HG02973 (cell line): Measurements from ENCODE around the gene PASK.
A peak's percentile ranks its signal among the peaks of the same experiment; 100 is the strongest.
"Not testable (repeated sequence)": the region's sequence is repeated elsewhere in the genome, so short reads cannot be mapped to it uniquely, and the experiment has no call there.

Source experiments
- ATAC-seq: cut with Tn5 transposase; IDR thresholded peaks from one replicate; pipeline ENCODE4 v1.9.1; 2021; ENCODE audit warnings: moderate library complexity; ENCODE audit not compliant: unreplicated experiment

PASK gene

DNA sequence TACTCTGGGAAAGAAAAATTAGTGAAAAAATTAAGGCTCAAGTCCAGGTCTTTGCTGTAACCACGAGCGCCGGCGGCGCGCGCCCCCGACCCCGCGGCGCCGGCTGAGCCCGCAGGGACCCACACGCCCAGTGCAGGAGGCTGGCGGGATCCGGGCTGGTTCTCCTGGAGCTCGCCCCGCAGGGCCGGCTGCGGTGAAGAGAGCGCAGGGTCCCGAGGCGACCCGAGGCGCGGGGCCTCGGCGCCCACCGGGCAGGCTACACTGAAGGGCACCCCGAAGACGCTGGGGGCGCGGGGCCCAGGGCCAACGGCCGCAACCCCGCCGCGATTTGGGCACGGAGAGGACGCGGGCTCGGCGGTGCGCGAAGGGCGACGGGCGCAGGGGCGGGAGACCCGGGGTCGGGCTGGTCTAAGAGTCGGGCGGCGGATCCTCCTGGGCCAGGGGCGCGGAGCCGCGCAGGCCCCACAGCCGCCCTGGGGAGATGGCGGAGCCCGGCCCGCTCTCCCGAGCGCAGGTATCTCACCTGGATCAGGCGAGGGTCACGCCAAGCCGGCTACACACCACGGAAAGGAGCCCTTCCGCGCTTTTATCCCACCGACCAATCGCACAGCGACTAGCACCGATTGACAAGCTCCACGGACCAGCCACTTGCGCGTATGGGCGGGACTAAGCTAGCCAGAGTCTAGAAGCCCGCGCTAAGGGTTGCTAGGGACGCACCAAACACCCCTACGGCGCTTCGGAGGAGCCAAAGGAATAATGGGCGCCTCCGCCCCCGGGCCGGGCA is at the start of gene PASK:
TSS of gene PASK (minus strand) at position 582 of the 784 bp plus-strand sequence. CDS start 6,440 bp downstream, outside the sequence.
- ATAC-seq, result peak; percentile 71

DNA sequence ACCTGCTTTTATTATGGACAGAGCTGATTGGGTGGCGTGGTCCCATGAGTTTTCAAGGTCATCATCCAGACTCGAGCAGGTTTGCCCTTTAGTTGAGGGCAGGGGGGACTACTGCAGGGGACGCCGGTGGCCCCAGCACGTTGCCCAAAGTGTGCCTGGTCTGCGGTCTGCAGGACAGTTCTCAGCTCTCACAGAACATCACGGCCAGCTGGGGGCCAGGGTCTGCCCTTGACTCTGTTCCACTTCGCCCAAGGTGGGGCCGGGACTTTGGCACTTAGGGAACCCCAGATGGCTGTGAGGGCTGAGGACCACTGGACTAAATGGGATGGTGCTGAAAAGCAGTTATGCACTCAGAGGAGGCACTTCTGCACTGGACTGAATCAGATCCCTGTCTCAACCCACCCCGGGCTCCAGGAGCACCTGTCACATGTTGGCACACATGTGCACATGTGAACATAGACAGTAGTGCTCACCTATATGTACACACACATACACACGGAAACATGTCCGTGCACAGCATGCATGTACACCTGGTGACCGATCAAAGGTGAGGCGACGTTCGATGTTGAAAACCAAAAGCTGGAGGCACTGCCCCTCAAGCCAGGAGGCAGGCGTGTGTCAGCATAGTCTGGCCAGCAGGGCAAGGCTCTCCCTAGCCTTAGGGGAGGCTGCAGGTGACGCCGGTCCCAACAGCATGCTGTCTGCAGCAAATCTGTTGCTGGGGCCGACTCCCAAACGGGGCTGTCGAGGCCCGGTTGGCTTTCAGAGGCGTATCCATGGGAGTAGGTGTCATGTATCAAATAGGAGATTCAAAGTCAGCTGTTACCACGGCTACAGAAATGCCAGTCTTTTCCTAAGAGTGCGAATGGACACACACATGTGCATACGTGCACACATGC is 49.4 kb upstream of the PASK start:
- no peak for ATAC-seq

DNA sequence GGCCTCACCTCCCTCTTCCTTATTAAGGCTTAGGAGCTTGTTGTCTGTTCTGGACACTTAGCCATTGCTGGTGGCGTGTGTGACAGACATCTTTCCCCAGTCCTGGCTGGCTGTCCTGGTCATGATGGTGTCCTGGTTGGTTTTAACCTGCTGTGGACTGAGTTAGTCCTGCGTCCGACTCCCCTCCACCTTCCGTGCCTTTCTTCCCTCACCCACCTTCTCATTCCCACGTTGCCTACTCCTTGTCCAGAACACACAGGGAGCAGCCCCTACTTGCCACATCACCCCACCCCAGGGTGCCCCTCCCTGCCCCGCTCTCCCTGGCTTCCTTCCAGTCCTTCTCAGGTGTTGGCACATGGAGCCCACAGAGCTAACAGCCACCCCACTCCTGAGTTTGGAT is 48.7 kb upstream of the PASK start:
- ATAC-seq, result no peak

DNA sequence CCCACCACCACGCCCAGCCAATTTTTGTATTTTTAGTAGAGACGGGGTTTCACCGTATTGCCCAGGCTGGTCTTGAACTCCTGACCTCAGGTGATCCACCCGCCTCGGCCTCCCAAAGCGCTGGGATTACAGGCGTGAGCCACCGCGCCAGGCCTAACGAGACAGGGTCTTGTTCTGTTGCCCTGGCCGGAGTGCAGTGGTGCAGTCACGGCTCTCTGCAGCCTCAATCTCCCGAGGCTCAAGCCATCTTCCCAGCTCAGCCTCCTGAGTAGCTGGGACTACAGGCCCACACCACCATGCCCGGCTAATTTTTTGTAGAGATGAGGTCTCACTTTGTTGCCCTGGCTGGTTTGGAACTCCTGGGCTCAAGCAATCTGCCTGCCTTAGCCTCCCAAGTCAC is 48.0 kb upstream of the PASK start:
- ATAC-seq, result not testable (repeated sequence)

DNA sequence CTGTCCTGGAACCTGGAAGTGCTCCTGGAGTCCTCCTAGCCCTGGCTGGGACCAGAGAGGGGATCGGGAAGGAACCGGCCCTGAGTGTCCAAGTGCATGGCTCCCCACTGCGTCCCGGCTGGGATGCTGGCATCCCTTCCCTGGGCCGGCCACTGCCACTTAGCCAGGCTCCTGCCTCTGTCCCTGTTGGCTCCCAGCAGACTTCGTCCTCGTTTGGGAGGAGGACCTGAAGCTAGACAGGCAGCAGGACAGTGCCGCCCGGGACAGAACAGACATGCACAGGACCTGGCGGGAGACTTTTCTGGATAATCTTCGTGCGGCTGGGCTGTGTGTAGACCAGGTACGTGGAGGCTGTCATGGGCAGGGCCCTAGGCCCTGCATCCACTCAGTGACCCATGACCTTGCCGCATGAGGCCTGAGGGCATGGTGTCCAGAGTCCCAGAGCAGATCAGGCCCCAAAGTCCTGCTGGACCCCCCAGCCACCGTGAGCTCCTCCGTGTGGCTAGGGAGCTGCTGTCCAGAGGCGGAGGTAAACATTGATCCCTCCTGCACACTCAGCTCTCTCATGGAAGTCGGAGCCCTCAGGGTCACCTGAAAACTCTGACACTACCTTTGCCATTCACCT is 46.3 kb upstream of the PASK start:
- no peak for ATAC-seq

DNA sequence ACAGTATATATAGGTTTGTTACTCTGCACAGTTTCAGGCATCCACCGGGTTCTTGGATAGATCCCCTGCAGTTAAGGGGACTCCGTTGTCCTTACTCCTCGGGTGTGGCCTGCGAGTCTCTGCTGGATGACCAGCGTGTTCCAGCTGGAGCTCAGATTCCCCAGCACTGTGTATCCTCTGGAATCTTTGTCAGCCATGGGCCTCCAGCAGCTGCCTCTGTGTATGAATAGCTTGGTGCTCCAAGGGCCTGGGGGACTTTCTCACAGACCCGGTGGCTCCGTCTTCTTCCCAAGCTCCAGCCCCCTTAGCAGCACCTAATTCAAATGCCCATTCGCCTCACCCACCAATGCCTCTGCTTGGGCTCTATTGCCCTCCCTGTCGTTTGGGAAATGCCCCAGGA is 45.5 kb upstream of the PASK start:
- ATAC-seq, result no peak

DNA sequence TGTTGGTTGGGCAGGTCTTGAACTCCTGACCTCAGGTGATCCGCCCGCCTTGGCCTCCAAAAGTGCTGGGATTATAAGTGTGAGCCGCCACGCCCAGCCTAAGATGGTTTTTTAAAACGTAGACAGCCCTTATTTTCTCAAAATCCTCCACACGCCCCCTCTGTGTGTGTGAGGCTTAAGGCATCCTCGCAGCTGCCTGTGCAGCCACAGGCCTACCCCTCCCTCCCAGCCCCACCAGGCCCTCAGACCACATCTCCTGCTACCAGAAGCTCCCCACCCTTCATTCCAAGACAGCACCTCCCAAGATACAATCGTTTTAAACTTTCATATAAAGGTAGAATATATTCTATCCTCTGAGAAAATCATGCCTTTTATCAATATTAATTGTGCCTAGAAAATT is 44.0 kb upstream of the PASK start:
- no peak for ATAC-seq

DNA sequence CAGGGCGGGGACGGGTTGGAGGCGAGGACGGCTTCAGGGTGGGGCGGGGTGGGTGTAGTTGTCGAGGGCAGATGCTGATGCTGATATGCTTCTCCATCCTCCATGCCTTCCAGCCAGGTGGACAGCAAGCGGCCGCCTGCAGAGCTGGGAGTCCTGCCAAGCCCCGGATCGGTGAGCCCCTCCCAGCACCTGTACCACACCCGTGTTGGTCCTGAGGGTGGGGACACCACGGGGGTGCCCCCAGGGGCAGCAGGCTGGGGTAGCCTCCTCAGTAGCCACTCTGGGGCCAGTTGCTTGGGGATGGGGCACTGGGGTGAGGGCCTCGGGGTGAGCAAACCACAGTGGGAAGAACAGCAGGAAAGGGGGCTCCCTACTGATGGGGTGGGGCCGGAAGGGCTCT is 41.8 kb upstream of the PASK start:
- no peak for ATAC-seq

DNA sequence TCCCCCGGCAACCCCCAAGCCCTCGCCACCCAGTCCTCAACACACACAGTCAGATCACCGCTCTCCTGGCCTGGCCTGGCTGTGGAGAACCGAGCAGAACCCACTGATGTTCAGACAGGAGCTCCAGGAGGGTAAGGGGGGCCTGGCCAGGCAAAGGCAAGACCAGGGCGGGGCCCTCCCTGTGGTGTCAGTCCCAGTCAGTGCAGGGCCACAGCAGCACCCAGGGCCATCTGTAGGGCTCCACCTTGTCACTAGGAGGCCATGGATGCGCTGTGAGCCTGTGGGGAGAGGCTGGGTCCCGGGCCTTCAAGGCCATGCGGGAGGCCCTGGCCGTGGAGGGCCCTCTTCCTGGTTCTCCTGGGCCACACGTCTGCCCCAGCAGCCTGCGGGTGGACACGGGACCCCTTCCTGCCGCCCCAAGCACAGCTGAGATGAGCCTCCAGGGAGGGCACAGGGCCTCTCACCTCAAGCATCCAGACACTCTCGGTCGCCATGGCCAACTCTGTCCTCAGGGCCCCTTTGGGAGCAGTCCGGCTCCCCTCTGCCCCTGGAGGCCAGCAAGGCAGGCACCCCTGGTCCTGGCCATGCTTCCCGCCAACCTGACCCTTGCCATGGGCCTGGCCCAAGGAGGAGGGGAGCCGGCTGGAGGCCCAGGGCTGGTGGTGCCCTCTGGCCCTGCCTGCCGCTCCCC is 41.2 kb upstream of the PASK start:
- no peak for ATAC-seq

DNA sequence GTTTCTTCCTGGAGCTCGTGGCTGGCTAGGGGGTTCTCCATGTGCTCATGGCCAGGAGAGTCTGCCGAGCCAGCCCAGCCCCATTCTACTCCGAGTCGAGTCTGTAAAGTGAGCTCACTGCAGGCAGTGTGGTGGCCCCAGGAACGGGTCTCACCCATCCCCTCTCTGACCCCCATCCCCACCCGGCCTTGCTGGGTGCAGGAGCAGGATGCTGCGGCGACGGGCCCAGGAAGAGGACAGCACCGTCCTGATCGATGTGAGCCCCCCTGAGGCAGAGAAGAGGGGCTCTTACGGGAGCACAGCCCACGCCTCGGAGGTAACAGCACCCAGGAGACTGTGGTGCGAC is 40.6 kb upstream of the PASK start:
- no peak for ATAC-seq

DNA sequence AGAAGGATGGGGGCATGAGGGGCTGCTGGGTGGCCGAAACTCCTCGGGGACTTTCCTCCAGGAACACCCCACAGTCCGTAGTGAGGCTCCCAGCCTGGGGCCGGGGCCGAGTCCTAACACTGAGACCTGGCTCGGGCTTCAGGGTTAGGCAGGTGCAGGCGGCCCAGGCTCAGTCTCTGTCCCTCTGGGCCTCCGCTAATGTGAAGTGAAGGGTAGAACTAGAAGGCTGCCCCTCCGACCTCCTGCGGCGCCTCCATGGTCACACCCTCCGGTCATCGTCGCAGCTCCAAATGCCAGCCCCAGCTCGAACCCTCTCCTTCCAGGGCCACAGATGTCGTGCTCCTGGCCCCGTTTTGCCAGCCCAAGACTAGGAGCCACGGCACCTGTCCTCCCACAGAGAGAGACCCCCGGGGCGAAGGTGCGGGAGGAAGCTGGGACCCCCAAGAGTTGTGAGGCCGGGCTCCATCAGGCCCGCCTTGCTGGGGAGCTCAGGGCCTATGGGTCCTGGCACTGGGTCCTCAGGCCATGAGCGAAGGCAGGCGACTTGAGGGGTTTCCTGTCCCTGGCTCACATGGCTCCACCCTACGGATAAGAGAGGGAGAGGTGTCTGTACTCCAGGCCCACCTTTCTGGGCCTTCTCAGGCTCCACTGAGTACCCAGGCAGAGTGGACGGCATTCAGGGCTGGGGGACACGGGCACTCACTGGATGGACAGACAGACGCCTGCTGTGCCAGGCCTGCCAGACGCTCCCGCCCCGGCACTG is 40.0 kb upstream of the PASK start:
- no peak for ATAC-seq

DNA sequence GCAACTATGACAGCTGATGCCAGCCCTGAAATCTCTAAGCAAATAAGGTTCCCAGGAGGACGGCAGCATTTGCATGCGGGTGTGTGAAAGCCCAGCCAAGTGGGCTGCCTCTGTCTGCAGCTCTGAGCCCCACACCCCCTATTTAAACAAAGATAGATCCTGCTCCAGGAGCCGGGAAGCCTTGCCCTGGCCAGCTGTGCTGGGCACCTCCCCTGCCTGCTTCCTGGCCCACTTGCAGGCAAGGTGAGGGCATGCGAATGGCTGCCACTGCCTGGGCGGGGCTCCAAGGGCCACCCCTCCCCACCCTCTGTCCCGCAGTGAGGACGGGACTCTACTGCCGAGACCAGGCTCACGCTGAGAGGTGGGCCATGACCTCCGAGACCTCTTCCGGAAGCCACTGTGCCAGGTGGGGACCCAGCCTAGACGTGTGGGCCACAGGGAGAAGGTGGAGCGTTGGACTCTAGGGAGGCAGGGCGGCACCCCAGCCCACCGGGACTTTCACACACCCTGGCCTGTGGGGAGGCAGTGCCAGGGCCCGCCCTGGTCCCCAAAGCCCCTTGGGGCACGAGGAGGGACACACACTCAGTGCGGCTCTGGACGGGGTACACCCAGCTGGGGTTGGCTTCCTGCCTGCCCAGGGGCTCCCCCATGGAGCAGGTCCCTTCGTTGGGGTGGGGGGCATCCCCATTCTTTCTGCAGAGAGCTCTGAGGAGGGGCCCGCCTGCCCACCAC is 39.3 kb upstream of the PASK start, which contains the start of gene ANO7:
TSS of gene ANO7 (plus strand) at position 317 of the 732 bp plus-strand sequence. CDS start 1,387 bp downstream, outside the sequence.
- no peak for ATAC-seq

DNA sequence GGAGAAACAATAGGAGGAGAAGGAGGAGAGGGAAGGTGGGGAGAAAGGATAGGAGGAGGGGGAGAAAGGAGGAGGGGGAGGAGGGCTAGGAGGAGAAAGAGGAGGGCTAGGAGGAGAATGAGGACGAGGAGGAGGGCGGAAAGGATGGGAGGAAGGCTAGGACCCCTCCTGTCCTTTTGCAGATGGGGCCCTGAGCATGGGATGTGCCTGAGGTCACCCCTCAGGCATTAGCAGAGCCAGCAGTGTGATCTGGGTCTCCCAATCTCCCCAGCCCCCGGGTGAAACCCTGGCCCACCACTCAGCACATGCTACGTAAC is 38.6 kb upstream of the PASK start:
- no peak for ATAC-seq

DNA sequence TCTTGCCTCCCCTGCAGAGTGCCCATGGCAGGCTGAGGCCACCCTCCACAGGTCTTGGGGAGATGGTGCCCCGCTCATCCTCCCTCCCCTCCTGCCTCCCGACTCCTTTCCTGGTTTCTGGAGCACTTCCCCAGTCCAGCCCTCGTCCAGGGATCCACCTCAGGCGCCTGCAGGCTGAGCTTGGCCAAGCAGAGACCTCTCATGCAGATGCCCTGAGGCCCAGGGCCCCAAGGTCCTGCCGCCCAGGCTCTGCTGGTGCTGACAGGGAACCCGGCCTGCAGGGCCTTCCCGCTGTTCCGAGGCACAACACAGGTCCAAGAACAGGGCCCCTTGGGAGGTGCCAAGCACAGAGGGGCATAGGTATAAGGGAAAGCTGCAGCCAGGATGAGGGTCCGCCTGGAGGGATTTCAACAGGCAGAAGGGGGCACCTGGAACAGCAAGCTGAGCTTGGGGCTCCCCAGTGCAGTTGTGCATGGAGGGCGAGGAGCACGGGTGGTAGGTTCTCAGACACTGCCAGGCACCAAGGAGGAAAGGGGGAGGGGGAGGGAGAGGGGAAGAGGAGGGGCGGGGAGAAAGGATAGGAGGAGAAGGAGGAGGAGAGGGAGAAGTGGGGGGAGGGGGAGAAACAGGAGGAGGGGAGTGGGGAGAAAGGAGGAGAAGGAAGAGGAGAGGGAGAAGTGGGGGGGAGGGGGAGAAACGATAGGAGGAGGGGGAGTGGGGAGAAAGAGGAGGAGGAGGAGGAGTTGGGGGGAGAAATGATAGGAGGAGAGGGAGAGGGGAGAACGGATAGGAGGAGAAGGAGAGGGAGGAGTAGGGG is 38.0 kb upstream of the PASK start:
- ATAC-seq, result no peak

DNA sequence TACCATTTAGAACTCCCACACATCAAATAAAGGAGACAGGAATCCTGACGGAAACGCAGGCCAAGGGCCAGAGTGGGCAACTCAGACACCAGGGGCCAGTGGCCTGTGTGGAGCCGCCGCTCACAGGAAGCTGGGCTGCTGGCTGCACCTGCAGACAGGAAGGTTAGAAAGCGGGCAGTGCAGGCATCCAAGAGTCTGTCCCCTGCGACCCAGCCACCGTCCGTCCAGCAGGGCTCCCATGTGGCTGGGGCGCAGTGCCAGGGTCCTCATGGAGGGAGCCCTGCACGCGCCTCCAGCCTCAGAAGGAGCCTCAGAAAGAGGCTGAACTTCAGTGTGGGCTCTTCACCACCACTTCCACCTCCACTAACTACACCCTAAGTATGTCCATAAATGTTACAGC is 36.7 kb upstream of the PASK start:
- ATAC-seq, result no peak

DNA sequence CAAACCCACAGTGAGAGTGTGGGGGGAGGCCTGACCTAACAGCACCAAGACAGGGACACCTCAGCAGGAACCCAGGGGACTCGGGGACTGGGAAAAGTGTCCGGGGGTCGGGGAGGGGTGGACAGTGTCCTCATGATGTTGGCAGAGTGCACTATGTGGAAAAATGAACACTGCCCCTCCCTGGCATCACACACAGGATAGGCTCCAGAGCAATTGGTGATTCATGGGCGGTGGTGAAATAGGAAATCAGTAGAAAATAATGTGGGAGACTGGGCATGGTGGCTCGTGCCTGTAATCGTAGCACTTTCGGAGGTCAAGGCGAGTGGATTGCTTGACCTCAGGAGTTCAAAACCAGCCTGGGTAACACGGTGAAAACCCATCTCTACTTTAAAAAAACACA is 35.6 kb upstream of the PASK start:
- no peak for ATAC-seq

DNA sequence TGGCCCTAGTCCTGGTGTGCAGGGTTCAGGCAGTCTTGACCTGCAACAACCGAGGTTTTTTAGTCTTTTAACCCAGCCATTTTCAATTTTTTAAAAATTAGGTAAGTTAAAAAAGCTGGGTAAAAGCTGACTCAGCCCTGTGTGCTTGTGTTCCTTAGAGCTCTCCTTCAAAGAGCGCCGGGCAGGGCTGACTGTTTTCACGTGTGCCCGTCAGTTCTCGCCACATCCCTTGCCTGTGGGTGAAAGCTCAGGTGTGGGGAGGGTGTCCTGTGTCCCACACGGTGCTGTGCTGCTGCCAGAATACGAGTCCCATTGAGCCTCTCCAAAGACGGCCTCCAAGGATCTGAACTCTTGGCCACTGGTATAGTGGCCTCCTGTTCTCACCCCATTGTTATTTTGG is 33.9 kb upstream of the PASK start:
- ATAC-seq, result no peak

DNA sequence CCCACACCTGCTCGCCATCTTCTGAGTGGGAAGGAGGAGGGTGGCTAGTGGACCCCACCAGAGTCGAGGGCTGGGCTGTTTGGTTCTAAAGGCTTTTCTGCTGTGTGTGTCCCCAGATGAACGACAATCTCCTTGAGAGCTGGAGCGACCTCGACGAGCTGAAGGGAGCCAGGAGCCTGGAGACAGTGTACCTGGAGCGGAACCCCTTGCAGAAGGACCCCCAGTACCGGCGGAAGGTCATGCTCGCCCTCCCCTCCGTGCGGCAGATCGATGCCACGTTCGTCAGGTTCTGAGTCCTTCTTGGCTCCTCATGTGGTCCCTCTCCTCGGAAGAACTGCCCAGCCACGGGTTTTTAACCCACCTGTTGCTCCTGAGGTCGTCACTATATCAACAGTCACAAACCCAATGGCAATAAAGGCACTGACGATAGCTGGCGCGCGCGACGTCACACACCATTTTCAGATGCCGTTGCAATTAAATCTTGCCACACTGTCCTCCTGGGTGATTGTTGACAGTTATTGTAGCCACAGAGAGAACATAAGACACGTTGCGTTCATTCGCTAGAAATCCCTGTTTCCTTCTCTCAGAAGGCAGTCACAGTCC is 33.4 kb upstream of the PASK start:
- no peak for ATAC-seq

DNA sequence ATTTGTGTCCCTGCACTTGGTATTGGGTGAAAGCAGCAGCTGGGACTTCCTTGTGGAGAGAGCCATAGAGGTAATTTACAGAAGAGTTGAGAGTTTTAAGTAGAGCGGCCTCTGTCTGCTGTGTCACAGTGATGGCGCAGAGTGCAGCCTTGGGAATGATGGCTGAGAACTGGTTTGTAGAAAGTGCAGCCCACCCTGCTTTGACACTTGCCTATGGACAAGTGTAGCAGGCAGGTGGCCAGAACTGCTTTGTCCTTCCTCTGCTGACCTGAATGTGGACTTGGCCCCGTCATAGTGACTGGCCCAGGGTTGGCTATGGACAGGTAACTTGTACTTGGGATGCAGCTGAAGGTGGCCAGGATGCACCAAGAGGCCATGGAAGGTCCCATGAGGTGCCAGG is 32.9 kb upstream of the PASK start:
- ATAC-seq, result no peak
